GM19351 (cell line): ENCODE measurements around the gene GBP1.
"Not testable (repeated sequence)": the region's sequence is repeated elsewhere in the genome, so short reads cannot be mapped to it uniquely, and the experiment has no call there.

Source experiments
- ATAC-seq: cut with Tn5 transposase; IDR thresholded peaks from one replicate; pipeline ENCODE4 v1.9.1; 2021; ENCODE audit warnings: mild to moderate bottlenecking, moderate library complexity; ENCODE audit not compliant: unreplicated experiment

Gene GBP1

DNA sequence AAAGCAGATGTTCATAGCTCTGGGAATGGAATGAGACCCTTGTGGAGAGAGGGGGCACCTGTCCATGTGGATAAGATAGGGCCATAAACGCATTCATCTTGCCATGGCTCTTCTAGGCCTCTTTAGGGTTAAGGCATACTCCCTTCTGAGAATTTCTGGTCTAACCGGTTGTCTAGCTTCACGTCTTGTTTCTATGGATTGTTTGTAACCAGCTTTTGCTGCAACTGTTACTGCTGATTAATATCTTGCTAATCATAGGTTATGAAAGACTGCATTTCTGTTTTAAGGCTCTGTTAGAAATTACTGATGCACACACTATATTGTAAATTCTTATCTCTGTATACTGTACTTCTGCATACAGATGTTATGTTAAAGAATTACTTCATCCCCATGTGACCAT lies 46.7 kb downstream of the GBP1 start:
- not testable (repeated sequence) for ATAC-seq

- ATAC-seq: no peak
Measured at GRCh38 chr1:89008511-89008910, 56.5 kb downstream of the GBP1 start.

DNA sequence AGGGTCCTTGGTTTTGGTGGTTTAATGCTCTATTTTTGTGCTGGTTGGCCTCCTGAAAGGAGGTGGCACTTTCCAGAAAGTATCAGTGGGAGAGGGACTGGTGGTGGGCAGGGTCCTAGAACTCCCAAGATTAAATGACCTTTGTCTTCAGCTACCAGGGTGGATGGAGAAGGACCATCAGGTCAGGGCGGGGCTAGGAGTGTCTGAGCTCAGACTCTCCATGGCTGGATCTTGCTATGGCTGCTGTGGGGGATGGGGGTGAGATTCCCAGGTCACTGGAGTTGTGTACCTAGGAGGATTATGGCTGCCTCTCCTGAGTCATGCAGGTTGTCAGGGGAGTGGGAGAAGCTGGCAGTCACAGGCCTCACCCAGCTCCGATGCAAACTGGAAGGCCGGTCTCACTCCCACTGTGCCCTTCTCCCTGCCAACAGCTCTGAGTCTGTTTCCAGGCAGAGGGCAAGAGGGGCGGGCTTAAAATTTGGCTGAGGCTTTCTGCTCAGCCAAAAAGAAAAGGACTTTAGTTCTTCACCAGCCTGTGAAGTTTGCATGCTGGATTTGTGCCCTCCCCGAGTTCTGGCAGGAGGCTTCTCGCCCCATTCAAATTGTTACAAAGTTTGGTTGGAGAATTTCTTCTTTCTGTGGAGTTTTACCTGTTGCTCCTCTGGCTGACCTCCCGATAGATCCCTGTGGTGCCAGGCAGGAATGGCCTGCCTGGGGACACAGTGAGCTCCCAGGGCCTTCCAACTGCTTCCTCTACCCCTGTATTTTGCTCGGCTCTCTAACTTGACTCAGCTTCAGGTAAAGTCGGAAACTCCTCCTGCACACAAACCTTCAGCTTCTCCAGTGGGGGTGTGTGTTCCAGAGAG lies 59.5 kb downstream of the GBP1 start:
- ATAC-seq: no peak
